Globus pallidus (tissue), 1 donor: ENCODE data around the gene SKIL.

ENCODE experiments used
- DNase-seq: peaks from one replicate; pipeline ENCODE4 v3.0.0-alpha.2; 2015; ENCODE audit warnings: low spot score

Gene SKIL

GRCh38 chr3:170350515-170351413 lies 6.8 kb upstream of the SKIL start:
- no peak for DNase-seq

DNA sequence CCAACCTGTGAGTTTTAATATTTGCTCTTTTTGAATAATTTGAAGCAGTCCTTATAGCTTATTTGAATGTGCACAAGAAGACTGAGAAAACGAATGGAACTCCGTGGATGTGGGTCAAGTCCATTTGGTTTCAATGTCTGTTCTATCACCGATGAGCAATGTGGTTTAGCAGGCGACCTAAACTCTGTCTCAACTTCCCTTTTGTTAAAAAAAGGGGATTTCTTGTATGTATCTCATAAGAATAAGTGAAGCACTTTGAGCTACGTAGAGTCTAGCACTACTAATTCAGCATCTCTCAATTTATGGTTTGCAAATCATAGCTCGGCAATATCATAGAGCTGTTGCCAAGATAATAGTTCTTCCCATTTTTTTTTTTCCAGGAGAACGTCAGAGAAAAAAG lies 4.6 kb upstream of the SKIL start:
- no peak for DNase-seq

DNA sequence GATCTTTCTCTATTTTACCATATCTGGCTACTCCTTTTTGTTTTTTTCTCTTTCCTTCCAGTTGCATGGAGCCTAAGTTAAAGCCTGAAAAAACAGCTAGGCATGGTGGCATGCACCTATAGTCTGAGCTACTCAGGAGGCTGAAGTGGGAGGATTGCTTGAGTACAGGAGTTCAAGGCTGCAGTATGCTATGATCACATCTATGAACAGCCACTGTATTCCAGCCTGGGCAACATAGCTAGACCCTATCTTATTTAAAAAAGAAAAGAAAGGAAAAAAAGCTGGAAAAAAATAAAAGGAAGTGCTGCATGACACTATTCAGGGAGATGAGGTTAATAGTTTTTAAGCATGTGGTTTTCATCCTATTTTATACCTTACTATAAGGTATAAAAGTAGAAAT lies 4.0 kb upstream of the SKIL start:
- no peak for DNase-seq

DNA sequence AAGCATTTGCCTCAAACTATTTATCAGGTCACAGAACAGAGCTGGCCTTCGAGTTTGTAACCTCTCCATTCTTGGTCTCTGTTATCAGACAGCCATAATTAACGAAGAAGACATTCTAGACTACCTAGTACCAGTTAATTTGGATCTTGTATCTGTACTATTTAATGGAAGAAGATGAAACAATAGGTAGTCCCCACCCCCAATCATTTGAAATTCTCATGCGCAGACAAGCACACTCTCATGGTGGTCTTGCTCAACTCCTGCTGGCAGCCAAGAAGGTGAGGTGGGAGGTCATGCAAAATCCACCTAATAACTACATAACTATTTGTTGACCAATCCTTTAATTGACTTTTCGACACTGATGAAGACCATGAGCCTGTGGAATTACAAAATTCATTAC lies 2.8 kb upstream of the SKIL start:
- DNase-seq = no peak

DNA sequence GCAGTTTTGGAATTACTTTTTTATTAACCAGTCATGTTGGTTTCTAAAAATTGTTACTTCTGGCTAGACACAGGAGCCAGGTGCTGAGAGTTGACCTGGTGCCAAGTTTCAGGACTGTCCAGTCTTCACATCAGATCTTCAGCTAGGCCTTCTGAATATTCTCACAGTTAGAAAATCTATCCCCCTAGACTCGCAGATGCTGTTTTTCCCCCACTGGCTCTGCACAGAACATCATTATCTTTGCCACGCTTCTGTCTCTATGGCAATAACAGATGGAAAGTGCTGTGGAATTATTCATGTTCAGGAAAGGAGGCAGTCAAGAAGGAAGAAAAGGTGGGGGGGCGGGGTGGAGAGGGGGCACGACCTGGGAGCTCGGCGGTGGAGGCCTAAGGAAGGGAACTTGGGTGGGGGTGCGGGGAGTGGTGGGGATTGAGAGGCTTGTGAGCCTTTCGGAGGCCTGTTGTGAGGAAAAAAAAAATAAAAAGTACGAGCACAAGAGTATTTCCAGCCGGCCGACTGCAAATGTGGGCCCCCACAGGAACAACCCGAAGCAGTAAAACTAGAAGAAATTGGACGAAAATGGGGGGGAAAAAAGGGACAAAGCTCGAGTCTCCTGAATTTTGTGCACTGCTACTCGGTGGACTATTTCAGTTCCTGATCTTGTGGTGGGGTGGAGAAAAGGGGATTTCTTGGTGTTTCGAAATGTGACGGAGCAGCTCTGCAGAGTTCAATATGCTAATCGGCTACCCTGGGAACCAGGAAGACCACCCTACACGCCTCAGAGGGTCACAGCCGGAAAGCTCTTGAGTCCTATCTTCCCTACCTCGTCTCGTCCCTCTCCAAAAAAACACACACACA lies 1.5 kb upstream of the SKIL start:
- peak; percentile 76 for DNase-seq

DNA sequence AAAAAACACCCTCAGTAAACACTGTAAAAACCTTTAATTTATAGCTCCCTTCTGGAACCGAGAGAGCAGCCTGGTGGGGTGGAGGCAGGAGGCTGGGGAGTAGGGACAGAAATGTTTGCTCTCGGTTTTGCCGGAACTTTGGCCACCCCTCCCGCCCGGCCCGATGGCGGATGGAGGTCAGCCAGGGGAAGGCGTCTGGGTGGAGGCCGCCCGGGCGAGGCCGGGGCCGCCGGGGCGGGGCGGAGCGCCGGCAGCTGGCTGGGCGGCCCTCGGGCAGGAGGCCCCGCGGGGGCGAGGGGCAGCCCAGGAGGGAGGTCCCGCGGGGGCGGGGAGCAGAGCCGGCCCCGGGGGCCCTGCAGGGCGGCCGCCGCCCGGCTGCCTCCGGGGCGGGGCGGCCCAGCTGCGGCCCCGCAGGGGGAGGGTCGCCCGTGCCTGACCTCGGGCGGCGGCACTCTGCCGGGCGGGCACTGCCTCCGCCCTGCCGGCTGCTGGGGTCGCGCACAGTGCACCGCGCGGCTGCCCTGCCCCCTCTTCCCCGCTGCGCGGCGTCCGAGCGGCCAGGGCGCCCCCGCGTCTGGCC lies 829 bp upstream of the SKIL start:
- DNase-seq = peak; percentile 78

- peak; percentile 78 for DNase-seq
Observed at GRCh38 chr3:170358042-170359010, 811 bp downstream of the SKIL start.

DNA sequence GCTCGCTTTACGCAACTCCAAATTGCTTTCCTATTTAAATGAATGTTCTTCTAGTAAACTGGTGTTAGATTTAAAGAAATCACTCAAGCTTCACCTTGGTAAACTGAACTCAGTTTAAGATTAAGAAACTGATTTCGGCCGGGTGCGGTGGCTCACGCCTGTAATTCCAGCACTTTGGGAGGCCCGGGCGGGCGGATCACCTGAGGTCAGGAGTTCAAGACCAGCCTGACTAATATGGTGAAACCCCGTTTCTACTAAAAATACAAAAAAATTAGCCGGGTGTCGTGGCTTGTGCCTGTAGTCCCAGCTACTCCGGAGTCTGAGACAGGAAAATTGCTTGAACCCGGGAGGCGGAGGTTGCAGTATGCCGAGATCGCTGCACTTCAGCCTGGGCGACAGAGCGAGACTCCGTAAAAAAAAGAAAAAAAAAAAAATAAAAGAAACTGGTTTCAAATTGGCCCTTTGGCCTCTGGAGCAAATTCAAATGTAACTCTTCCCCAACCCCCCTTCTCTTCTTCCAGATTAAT lies 1.7 kb downstream of the SKIL start:
- no peak for DNase-seq

DNA sequence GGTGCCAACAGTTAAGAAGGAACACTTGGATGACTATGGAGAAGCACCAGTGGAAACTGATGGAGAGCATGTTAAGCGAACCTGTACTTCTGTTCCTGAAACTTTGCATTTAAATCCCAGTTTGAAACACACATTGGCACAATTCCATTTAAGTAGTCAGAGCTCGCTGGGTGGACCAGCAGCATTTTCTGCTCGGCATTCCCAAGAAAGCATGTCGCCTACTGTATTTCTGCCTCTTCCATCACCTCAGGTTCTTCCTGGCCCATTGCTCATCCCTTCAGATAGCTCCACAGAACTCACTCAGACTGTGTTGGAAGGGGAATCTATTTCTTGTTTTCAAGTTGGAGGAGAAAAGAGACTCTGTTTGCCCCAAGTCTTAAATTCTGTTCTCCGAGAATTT lies 3.0 kb downstream of the SKIL start:
- DNase-seq = no peak

GRCh38 chr3:170360916-170361315 lies 3.4 kb downstream of the SKIL start:
- no peak for DNase-seq

- no peak for DNase-seq
Observed at GRCh38 chr3:170361711-170362110, 4.2 kb downstream of the SKIL start.

DNA sequence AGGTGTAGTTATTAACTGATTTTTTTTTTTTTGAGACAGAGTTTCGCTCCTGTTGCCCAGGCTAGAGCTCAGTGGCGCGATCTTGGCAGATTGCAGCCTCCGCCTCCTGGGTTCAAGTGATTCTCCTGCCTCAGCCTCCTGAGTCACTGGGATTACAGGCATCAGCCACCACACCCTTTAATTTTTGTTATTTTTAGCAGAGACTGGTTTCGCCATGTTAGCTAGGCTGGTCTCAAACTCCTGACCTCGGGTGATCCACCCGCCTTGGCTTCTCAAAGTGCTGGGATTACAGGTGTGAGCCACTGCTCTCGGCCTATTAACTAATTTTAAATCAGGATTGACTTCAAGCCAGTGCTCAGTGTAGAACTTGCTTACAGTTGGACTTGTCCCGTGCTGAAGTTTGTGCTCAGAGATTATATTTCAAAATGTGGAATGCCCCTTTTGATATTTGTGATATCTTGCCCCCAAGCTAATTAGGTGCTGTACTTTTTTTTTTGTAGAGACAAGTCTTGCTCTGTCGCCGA lies 6.0 kb downstream of the SKIL start:
- no peak for DNase-seq

DNA sequence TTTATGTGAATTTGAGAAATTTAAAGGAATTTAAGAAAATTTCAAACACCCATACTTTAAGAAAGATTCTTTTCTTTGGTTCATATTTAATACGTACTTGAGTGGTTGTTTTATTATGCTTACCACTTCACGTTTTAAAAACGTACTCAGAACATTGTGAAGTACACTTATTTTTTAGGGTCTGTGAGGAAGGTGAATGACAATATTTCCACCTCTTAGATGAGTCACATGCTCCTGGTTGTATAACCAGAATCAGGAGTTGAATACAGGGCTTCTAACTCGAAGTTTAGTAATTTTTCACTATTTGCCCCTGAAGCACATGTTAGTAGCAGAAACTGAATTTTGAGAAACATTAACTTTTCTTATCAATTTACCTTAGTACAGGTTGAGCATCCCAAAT lies 7.5 kb downstream of the SKIL start:
- no peak for DNase-seq

GRCh38 chr3:170367797-170368196 lies 10.3 kb downstream of the SKIL start:
- DNase-seq = no peak

DNA sequence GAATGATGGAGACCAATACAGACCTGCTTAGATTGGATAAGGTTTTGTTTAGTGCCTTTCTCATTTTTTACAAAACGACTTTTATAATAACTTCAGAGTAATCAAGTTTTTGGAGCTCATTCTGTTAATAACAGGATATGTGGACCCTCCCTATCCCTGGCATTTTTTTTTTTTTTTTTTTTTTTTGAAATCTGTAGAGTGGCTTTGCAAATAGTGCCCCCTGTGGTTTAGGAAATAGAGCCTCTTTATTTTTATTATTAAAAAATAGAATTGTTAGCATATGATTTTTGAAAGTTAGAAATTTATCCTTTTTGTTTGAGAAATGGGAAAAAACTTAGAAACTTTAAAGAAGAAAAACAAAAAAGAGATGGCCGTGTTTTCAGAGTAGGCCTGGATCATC lies 11.4 kb downstream of the SKIL start:
- no peak for DNase-seq

GRCh38 chr3:170372190-170372879 lies 14.8 kb downstream of the SKIL start:
- no peak for DNase-seq

DNA sequence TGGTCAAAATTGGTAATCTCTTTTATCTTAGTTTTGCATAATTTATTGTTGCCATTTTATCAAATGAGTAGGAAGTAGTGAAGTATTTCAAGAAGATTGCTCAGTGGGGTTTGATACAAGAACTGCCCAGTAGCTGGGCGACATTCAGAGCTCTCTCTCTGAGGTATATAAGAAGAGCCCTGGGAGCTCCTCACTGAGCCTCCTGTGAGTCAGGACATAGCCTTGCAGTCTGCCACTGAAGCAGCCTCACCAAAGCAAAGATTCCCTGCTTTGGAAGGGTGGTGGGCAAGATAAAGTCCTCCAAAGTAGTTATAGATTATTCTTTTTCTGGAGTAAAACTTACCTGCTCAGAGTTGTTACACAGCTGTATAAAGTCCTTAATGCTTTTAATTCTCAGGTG lies 26.1 kb downstream of the SKIL start:
- no peak for DNase-seq

- DNase-seq = no peak
Observed at GRCh38 chr3:170386468-170386867, 29.0 kb downstream of the SKIL start.

DNA sequence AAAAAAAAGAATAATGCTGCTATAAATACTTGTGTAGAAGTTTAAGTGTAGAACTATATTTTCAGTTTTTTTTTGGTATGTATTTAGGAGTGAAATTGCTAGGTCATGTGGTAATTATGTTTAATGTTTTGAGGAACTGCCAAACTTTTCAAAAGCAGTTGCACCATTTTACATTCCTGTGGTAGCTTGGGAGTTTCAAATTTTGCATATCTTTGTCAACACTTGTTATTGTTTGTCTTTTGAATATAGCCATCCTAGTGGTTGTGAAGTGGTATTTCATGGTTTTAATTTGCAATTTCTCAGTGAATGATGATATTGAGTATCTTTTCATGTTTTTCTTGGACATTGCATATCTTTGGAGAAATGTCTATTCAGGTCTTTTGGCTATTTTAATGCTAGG lies 30.4 kb downstream of the SKIL start:
- DNase-seq = no peak

- no peak for DNase-seq
Observed at GRCh38 chr3:170391108-170391507, 33.6 kb downstream of the SKIL start.
